ENCODE results near the gene RABL2B.
A peak's percentile ranks its signal among the peaks of the same experiment; 100 is the strongest.

The RABL2B gene

DNA sequence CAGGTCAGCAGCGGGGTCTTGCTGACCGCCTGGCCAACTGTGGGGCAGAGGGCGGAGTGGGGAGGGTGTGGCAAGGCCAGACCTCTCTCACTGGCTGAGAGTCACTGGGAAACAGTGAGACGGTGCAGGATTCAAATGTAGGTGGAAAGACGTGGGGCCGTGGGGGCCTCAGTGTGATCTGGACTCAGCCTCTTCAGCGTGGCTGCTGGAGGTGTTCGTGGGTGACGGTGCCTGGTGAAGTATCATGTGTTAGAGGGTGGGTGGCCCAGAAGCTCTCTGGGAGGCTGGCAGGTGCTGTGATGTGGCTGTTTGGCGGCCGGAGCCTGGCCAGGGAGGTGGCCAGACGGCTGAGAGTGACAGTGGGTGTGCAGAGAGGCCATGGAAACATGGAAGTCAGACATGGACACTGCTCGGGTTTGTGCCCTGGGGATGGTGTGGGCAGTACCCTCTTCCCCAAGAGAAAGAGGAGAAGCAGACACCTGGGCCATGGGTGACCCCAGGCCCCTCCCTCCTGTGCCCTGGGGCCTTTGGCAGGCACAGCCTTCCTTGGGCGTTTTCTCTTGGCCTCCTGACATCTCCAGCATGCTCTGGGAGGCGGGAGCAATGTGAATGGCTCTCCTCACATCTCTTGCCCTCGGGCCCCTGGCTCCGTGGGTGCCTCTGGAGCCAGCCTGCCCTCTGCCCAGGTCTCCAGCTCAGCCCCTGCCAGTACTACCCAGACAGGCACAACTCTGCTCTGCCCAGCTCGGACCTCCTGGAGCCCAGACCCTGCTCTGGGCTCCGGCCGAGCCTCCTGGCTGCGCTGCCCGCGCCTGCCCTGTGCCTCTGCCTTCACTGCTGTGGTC is 55.5 kb downstream of the RABL2B start:
- intact Hi-C loops (cut with DNase I), result no loop called here
- peak in 18 of 42 donors; percentile 6 to 53 (median 24) for DNase-seq

DNA sequence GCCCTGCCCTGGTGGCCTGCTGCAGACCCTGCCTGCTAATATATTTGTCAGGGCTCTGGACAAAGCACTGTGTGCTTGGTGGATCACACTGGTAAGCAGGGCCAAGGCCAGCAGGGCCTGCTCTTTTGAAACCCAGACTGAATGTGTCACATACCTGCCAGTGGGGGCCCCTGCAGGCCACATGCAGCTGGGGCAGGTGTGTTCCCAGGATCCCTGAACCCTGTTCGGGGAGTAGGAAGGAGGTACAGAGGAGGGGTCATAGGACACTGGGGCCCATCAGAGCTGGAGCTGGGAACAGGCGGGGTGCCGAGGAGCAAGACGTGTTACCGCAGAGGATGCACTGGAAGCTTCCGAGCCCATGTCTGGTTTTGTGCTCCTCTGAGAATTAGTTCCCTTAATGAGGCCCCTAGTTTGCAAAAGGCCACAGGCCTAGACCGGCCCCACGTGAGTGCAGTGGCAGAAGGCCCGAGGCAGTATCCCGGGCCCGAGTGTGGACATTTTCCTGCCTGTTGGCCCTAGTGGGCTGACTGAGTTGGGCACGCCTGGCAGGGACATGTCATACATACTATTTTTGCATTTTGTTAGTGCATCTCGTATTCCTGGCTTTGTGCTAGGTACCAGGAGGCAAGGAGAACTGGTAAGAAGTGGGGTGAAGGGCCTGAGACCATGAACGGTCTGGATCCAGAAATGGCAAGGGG is 56.6 kb downstream of the RABL2B start:
- DNase-seq, result peak in 14 of 42 donors; percentile 2 to 37 (median 15)
- intact Hi-C loops (cut with DNase I), result no loop called here

DNA sequence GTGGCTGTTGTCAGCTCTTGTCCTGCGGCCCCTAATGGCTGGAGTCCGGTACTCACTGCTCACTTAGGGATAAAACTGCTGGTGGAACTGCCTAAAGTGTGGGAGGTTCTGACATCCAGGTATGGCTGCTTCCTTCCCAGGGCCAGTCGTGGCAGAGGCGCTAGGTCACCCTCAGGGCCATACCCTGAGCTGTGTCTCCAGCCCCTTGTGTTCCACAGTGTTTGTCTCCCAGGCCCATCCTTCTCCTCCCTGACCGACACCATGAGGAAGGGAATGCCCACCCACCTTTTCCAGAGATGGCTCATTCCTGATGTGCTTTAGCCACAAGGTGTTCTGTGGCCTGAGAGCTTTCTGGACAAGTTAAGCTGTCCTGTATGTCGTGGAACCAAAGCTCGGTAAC is 57.8 kb downstream of the RABL2B start:
- intact Hi-C loops (cut with DNase I), result no loop called here

DNA sequence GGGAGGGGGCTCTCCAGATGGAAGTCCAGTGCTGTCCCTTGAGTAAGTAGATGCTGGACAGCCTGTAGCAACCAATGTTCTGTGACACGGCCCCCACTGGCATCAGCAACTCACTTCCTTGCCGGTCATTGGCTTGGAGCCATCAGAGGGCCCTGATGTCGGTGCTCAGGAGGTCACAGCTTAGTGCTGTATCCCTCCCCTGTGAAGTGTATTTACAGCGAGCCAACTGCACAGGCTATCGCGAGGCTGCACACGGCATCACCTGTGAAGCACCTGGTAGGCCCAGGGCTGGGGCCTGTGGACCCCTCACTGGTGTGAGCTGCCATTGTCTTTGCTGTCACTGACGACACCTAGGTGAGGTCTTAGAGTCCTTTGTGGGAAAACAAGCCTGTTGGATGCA is 58.8 kb downstream of the RABL2B start:
- DNase-seq, result peak in 1 of 42 donors; percentile 5
- intact Hi-C loops (cut with DNase I), result no loop called here

More for the DNA sequence above, 57.8 kb downstream of the RABL2B start:
- DNase-seq, result peak in 2 of 42 donors; percentile 2

DNA sequence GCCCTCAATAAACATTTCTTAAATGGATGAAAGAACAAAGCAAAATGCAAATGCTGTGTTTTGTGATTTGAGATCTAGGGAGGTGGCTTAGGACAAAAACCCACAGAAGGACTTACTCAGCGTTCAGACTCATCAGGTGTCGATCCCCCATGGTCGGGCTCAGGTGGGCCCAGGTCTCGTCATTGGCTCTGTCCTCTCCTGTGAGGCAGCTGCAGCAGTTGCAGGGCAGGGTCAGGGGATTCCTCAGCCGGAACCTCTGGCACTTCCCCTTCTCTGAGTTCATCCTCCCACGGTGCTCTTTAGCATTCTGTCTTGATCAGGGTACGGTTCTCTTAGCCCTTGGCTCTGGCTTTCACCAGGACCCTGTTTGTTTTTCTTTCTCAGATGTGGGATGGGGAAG is 59.4 kb downstream of the RABL2B start:
- intact Hi-C loops (cut with DNase I), result no loop called here
- peak in 2 of 42 donors; percentile 1 to 25 for DNase-seq

DNA sequence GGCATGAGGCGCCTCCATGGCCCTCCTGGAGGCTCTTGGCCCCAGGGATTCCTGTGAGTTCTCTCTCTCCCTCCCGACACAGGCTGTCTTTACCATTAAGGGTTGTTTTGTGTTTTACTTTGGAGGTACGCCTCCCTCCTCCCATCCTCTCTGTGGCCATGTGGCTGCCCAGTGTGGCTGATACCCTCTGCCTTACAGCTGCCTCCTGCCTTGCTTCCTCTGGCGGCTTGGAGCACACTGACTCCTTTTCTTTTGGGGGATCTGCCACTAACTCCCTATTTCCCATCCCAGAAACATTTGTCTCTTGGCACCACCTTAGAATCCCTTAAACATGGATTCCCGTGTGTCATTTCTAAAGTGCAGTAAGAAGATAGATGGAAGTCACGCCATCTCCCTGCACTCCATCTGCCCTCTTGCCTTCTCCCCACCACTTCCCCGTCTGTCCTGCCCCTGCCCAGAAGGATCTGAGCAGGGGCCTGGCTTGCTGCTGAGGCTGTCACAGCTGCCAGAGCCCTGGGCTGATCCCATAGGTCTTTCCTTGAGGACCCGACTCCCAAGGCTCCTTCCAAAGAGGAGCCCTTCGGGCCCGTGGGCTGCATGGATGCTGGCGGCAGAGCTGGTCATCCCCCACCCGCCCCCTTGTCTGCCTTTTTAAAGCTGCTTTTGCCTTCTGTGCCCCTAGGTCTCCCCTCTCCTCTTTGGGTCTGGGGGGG is 60.6 kb downstream of the RABL2B start:
- DNase-seq, result peak in 1 of 42 donors; percentile 23
- intact Hi-C loops (cut with DNase I), result no loop called here

DNA sequence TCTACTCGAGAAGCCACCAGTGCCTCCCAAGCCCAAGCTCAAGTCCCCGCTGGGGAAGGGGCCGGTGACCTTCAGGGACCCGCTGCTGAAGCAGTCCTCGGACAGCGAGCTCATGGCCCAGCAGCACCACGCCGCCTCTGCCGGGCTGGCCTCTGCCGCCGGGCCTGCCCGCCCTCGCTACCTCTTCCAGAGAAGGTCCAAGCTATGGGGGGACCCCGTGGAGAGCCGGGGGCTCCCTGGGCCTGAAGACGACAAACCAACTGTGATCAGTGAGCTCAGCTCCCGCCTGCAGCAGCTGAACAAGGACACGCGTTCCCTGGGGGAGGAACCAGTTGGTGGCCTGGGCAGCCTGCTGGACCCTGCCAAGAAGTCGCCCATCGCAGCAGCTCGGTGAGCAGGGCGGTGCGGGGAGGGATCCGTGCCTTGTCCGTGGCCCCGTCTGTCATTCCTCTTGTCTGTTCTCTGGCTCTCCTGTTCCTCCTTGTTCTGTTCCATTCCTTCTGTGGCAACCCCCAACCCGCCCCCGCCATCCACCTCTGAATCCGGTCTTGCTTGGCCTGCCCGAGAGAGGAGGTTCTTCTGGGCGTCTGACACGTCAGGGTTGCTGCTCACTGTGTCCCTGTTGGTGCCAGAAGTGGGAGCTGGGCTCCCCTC is 61.3 kb downstream of the RABL2B start:
- intact Hi-C loops (cut with DNase I), result no loop called here
- peak in 6 of 42 donors; percentile 36 to 61 (median 44) for DNase-seq

DNA sequence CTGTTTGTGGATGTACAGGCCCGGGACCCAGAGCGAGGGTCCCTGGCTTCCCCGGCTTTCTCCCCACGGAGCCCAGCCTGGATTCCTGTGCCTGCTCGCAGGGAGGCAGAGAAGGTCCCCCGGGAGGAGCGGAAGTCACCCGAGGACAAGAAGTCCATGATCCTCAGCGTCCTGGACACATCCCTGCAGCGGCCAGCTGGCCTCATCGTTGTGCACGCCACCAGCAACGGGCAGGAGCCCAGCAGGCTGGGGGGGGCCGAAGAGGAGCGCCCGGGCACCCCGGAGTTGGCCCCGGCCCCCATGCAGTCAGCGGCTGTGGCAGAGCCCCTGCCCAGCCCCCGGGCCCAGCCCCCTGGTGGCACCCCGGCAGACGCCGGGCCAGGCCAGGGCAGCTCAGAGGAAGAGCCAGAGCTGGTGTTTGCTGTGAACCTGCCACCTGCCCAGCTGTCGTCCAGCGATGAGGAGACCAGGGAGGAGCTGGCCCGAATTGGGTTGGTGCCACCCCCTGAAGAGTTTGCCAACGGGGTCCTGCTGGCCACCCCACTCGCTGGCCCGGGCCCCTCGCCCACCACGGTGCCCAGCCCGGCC is 62.1 kb downstream of the RABL2B start:
- intact Hi-C loops (cut with DNase I), result no loop called here
- DNase-seq, result peak in 1 of 42 donors; percentile 14

DNA sequence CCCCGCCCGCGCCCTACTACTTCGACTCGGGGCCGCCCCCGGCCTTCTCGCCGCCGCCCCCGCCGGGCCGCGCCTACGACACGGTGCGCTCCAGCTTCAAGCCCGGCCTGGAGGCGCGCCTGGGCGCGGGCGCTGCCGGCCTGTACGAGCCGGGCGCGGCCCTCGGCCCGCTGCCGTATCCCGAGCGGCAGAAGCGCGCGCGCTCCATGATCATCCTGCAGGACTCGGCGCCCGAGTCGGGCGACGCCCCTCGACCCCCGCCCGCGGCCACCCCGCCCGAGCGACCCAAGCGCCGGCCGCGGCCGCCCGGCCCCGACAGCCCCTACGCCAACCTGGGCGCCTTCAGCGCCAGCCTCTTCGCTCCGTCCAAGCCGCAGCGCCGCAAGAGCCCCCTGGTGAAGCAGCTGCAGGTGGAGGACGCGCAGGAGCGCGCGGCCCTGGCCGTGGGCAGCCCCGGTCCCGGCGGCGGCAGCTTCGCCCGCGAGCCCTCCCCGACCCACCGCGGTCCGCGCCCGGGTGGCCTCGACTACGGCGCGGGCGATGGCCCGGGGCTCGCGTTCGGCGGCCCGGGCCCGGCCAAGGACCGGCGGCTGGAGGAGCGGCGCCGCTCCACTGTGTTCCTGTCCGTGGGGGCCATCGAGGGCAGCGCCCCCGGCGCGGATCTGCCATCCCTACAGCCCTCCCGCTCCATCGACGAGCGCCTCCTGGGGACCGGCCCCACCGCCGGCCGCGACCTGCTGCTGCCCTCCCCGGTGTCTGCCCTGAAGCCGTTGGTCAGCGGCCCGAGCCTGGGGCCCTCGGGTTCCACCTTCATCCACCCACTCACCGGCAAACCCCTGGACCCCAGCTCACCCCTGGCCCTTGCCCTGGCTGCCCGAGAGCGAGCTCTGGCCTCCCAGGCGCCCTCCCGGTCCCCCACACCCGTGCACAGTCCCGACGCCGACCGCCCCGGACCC is 62.9 kb downstream of the RABL2B start:
- peak in 2 of 42 donors; percentile 22 to 59 for DNase-seq
- intact Hi-C loops (cut with DNase I), result no loop called here

DNA sequence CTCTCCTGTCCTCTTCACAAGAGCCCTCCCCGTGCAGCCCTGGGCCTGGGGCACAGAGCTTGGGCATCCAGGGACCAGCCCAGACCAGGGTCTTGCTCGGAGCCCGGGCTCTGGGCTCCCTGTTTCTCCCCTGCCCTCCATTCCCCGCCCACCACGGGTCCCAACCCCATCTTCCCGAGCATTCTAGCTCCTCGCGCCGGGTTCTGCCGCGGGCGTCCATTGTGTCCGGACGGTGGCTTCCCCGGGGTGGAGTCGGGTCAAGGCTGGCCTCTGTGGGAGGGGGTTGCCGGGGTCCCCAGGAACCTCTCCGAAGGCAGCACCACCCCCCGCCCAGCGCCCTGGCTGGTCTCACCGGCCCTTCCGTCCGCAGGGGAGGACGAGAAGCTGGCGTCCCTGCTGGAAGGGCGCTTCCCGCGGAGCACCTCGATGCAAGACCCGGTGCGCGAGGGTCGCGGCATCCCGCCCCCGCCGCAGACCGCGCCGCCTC is 63.6 kb downstream of the RABL2B start:
- intact Hi-C loops (cut with DNase I), result no loop called here
- DNase-seq, result no peak

DNA sequence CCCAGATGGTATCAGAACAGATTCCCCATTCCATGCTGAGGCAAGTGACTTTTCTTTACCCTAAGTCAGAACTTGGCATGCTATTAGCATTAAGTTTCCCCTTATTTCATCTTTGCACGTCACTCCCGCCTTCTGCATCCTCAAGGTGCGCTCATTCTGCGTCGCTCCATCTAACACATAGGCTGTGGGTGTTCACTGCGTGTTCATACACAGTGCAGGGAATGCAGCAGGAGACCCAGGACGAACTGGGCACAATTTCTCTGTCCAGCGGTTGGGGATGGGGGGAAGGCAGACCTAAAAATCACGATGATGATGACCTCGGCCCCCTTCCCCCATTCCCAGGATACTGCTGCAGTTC is 65.1 kb downstream of the RABL2B start:
- DNase-seq, result peak in 29 of 42 donors; percentile 37 to 88 (median 65)
- intact Hi-C loops (cut with DNase I), result no loop called here

DNA sequence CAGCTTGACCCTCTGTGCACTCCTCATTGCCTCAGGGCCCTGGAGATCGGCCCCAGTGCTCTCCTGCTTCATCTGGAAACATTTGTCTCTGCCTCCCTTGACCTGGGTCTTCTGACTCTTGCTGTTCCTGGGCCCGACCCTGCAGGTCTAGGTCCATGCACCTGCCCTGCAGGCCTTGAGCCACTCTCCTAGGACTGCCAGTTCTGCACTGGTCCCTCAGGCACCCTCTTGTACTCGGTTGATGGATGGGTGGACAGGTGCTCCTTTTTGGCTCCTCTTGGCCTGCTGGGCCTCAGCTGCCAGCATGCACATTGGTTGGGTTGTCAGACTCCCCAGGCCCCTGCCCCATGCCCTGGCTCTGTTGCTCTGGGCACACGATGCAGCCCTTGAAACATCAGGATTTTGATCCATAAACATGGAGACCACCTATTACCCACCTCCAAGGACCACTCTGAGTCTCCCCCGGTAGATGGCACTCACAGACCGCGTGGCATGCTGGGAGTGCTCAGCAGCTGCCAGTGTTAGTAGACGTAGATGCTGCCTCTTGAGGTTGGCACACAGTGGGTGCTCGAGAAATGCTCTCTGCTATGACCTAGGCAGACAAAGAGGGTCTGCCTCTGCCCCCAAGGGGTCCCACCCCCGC is 65.6 kb downstream of the RABL2B start:
- intact Hi-C loops (cut with DNase I), result no loop called here
- peak in 26 of 42 donors; percentile 33 to 83 (median 63) for DNase-seq

Data from head of caudate nucleus (tissue), 42 donors.